HG02981 (cell line): ENCODE measurements around the gene SLC29A4.
"Not testable (repeated sequence)": the region's sequence is repeated elsewhere in the genome, so short reads cannot be mapped to it uniquely, and the experiment has no call there.

ENCODE experiments used
- ATAC-seq: cut with Tn5 transposase; IDR thresholded peaks from one replicate; pipeline ENCODE4 v1.9.1; 2021; ENCODE audit warnings: mild to moderate bottlenecking, moderate library complexity; ENCODE audit not compliant: unreplicated experiment

SLC29A4 gene

DNA sequence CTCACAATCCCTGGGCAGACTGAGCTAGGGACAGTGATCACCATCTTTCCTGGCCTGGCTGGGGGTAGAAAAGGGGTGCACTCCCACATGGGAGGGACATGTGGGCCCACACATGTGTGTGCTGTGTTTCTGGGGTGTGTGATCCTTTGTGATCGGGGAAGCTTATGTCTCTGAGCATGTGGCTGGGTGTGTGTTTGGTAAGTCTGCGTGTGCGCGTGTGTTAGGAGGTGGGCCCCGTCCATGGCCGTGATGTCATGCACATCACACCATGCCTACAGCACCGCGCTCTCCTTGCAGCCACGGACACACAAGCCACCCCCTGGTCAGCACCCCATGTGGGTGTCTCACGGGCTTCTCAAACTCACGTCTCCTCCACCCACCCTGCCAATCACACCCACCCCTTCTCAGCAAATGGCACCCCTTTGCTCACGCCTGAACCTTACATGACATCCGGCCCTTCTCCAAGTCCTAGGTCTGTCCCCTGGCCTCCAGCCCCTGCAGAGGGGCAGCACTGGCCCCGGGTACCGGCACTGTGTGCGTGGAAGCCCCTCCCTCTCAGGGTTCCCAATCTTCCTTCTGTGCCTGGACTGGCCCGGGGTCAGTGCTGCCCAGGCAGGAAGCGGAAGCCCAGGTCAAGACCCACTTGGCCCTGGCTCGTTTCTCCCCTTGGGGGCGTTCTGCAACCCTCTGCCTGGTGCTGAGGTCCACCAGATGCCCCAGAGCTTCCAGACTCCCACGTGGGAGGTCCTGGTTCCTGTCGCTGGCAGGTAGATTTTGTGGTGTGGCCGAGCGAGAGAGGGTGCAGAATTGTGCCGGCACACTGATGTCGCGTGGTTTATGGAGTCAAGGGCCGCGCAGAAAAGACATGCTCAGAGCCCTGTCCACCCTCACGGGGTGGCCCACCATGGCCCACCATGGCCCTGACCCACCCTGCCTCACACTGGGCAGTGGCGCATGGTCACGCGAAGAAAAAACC is 12.6 kb downstream of the SLC29A4 start:
- no peak for ATAC-seq

DNA sequence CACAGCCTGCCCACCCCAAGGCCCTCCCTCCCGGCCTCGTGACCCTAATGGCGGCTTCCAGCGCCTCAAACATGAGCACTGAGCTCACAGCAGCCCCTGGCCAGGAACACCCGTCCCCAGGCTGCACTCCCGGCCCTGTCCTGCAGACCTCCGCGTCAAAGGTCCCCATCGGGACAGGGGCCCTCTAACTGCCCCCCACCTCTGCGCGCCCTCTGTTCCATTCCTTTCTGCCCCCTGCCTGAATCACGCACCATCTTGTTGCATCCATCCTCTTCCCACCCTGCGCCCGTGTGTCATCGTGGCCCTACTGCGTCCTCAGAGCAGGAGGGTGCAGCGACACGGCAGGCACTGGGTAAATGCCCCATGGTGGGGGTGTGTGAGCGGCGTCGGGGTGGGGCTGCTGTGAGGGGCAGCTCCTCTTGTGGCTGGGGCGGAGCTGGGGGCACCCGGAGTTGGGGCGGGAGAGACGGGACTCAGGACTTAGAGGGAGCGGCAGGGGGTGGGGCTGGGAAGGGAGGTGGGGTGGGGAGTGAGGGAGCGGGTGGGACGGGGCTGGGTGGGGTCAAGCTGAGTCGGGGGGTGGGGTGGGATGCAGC is 13.4 kb downstream of the SLC29A4 start:
- no peak for ATAC-seq

DNA sequence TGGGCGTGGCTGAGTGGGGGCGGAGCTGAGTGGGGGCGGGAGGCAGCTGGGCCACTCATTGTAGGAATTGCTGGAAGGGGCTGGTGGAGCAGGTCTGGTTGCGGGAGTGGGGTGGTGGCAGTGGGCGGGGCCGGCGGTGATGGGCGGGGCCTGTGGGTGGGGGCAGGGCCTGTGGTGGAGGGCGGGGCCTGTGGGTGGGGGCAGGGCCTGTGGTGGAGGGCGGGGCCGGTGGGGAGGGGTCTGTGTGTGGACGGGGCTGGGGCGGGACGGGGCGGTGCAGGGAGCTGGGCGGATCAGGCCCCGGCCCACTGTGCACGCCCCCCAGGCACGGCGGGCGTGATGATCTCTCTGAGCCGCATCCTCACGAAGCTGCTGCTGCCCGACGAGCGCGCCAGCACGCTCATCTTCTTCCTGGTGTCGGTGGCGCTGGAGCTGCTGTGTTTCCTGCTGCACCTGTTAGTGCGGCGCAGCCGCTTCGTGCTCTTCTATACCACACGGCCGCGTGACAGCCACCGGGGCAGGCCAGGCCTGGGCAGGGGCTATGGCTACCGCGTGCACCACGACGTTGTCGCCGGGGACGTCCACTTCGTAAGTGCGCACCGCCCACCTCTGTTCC is 14.0 kb downstream of the SLC29A4 start:
- ATAC-seq = no peak

DNA sequence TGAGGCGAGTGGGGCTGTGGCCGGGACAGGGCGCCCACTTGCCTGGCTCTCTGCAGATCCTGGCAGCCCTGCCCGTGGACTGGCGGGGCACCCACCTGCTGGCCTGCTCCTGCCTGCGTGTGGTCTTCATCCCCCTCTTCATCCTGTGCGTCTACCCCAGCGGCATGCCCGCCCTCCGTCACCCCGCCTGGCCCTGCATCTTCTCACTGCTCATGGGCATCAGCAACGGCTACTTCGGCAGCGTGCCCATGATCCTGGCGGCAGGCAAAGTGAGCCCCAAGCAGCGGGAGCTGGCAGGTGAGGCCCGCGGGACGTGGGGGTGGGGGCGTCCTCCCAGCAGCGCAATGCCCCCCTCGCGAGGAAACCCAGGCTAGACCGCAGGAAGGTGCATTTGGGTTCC is 17.6 kb downstream of the SLC29A4 start:
- no peak for ATAC-seq

DNA sequence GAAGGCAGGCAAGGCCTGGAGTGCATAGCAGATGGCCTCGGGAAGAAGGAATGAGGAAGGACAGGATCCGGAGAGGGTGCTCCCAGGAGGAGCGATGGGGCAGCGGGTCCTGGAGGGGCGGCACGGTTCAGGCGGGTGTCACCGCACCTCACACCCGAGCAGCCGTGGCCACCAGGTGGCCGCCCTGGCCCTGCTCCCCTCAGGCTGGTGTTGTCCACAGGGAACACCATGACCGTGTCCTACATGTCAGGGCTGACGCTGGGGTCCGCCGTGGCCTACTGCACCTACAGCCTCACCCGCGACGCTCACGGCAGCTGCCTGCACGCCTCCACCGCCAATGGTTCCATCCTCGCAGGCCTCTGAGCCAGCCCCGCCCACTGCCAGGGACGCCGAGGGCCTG is 19.8 kb downstream of the SLC29A4 start:
- no peak for ATAC-seq

DNA sequence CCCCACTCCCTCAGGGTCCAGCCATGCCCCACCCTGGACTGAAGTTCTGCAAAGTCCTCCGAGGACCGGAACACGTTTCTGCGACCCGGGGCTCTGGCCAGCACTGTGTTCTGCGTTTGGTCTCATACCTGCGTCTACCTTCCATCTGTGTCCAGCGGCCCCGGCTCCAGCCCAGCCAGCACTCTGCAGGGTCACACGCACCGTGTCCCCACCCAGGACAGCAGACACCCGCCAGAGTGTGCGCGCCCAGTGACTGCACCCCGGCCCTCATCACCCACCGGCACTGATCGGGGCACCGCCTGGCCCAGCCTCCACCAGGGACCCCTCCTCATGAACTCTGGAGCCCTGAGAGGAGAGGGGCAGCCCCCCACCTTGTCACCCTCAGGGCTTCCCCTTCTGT is 20.3 kb downstream of the SLC29A4 start:
- no peak for ATAC-seq

DNA sequence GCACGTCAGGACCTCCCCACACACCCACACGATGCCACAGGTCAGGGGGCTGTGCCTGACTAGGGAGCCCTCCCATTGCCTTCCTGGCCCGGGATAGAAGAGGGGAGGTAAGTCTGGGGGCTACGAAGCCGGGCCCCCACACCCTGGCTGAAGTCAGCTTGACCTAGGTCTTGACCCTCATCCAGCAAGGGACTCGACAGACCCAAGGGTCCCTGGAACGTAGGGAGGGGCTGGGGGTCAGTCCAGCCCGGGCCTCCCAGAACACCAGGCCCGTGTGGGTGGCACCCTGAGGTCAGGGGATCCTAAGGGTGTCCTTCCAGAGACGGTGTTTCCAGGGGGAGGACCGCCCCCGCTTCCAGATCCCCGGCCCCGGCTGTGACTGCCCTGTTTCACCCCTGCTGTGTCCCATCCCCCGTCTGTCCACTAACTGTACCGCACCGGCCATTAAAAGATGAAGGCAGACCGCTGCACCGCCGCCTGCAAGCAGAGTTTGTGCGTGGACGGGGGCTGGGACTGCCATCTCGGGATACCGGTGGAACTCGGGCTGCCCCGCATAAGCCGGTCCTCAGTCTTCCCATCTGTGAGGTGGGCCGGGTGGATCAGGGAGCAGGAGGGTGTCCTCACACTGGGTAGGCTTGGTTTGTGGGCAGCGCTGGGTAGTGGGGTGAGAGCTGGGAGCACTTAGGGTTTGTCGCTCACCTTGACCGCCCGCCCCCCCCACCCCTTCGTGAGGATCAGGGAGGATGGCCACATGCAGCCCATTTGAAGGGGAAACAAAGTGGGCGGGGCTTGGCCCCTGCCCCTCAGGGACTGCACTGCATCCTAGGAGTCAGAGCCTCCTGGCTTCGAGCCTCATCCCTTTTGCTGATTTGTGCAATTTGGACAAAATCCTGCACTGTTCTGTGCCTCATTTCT is 21.1 kb downstream of the SLC29A4 start:
- ATAC-seq = no peak

DNA sequence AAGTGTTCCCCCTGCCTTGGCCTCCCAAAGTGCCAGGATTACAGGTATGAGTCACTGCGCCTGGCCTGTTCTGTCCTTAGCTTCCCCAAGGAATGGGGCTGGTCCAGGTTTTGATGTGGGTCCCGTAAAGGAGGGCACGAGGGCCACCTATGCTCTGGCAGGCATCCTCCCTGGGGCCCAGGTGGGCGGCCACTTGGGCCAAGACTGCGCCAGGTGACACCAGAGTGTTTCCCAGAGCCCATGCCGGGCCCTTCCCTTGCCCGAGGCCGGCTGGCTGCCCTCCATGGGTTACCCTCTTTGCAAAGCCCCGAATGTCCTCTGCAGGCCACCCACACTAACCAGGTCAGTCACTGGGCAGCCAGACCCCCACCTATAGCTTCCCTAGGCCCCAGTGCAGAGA is 22.3 kb downstream of the SLC29A4 start:
- ATAC-seq = not testable (repeated sequence)

DNA sequence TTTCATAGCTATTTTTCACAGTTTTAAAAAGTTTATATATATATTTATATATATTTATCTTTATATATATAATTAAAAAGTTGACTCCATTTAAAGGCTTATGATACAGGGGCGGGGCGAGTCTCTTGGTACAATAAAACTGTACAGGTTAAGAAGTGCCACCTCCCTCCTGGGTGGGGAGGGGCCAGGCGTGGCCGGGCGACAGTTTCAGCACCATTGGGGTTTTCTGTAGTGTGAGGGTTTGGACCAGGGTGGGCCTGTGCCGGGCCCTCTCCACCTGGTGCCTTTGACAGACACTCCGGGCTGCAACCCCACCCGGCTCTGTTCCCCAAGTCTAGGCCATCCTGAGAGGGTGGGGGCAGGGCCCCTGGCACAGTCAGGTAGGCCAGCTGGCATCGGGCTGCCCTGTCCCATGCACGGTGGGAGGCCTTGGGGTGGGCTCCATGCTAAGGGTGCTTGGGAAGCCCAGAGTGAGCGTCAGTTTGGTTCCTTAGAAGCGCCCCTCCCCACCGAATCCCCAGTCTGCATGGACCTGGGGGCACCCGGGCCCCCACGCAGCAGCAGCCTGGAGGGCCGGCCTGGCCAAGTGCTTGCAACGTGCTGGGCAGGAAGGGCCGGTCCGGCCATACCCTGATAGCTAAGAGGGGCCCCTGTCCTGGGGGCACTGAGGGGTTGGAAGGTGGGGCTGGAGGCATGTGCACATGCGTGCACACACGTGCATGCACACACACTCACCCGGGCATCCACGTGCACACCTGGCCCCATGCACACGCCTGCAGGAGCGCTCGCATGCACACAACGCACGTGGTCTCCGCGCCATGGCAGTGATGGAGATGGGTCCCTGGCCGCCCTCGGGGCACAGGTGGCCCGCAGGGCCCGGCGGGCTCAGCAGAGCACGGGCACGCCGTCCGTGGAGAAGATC is 24.7 kb downstream of the SLC29A4 start:
- not testable (repeated sequence) for ATAC-seq

DNA sequence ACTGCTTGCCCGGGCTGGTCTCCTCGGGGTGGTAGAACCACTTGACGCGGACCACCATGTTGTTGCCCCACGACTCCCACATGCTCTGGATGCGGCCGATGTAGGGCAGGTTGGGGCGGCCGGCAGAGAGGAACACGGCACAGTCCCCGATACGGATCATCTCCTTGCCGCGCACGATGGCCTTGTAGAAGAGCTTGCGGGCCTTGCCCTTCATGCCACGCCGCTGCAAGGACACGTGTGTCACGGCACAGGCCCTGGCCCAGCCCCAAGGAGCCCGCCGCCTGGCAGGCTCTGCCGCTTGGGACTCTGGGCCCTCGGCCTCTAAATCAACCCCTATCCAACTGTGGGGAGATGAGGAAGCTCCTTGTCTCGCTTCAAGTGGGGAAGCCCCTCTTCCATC is 26.4 kb downstream of the SLC29A4 start:
- no peak for ATAC-seq

DNA sequence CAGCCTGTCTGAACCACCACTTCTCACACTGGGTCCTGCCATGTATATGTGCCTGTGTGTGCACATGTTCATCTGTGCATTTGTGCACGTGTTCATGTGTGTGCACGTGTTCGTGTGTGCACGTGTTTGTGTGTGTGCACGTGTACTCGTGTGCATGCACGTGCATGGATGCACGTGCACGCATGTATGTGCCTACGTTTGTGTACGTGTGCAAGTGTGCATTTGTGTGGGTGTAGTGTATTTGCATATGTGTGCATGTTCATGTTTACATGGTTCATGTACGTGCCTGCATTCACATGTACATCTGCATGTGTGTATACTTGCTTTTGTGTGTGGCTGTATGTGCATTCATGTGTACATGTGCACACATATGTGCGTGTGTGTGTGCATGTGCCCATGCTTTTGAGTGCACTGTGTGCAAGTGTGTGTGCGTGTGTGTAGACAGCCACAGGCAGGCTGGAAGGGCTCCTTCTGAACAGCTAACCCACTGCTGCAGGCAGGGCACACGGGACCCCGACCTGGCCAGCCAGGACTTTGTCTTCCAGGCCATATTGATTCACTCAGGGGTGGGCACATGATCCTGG is 28.2 kb downstream of the SLC29A4 start:
- ATAC-seq = no peak

DNA sequence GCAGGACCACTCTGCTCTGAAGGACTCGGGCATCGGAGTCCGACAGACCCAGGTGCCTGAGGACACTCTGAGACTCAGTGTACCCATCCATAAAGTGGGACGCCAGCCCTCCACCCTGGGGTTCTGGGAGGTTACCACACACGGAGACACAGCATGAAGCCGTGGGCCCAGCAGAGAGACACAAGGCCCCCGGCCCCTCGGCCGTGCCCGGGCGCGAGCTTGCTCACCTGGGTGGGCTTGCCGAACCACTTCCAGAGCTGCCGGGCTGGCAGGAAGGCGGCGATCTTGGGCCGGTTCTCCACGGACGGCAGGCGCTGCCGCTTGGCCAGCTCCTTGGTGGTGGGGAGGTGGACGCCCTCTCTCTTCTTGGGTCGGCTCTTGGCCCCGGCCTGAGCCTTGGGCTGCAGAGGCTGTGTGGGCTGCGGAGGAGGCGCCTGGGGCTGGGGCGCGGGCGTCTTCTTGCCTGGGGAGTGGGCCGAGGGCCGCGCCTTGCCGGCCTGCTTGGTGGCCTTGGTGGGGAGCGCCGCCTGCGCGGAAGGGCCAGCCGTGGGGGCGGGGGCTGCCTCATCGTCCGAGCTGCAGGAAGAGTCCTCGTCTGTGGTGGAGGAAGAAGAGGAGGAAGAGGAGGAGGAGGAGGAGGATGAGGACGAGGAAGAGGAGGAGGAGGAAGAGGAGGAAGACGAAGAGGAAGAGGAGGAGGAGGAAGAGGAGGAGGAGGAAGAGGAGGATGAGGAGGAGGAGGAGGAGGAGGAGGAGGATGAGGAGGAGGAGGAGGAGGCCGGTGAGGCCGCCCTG is 29.7 kb downstream of the SLC29A4 start:
- not testable (repeated sequence) for ATAC-seq

DNA sequence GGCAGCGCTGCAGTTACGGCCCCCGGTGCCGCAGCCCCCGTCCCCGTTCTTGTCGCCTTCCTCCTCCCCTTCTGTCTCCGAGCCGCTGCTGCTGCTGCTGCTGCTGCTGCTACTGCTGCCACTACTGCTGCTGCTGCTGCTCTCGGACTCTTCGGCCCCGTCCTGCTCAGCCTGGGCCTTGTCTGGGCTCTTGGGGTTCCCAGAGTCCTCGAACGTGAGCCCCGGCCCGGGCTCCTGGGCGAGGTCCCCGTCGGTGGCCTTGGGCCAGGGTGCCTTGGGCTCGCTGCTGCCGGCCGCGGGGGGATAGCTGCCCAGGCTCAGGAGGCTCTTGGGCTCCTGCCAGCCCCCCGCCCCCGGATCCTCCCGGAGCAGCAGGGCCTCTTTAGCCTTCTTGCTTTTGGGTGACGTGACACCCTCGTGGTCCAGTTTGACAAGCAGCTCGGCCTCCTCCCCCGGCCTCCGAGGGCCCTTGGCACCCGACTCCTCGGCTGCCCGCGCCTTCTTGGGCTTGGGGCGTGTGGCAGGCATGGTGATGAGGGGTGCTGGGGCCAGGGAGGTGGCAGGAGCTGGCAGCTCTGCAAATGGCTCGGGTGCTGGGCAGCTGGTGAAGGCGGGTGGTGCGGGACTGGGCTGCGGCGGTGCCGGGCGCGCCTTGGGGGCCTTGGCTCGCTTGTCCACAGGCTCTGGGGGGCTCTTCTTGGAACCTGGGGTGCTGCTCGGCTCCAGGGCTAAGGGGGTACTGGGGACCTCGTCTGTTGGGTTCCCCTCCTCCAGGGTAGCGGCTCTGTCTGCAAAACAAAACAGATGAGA is 30.5 kb downstream of the SLC29A4 start:
- ATAC-seq = not testable (repeated sequence)

DNA sequence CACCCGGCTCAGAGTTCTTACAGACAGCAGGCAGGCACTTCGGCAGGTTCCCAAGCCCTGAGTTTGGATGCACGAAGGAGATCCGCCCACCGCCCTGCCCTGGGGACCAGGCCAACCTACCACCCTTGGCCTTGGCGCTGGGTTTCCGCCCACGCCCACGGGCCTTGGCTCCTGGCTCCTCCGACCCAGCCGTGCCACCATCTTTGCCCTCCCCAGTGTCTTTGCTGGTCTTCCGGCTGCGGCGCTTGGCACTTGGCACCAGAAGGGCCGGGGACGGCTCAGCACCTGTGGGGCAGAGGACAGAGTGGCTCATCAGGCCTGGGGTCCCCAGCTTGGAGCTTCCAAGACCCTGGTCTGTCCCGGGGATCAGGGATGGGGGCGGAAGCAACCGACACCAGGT is 32.1 kb downstream of the SLC29A4 start:
- no peak for ATAC-seq

DNA sequence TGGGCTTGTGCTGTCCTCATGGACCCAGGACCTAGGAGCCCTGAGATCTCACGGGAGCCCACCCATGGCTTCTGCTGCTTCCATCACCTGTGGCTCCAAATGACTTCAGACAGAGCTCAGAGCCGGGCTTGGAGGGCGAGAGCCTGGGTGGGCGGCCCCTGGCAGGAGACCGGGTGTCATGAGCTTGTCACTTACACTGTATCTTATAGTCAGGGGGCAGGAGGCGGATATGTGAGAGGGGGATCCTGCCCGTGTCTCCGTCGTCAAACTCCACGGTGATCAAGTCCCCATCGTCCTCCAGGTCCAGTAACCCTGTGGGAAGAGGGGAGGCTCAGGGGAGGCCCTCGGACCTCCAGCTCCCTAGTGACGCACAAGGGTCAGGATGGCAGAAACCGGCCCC is 33.0 kb downstream of the SLC29A4 start:
- ATAC-seq = no peak

DNA sequence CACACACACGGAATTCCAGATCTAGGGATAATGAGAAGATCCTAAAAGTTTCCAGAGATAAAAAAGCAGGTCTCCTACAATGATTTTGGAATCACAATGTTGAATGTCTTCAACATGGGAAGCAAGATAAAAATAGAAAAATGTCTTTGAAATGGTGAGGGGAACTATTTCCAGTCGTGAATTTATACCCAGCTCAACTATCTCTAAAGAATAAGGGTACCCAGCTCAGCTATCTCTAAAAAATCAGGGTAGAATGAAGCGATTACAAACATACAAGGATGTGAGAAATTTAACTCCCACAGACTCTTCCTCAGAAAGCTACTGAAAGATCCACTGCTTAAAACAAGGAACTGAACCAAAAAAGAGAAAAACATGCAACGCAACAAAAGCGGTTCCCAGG is 35.9 kb downstream of the SLC29A4 start:
- not testable (repeated sequence) for ATAC-seq

DNA sequence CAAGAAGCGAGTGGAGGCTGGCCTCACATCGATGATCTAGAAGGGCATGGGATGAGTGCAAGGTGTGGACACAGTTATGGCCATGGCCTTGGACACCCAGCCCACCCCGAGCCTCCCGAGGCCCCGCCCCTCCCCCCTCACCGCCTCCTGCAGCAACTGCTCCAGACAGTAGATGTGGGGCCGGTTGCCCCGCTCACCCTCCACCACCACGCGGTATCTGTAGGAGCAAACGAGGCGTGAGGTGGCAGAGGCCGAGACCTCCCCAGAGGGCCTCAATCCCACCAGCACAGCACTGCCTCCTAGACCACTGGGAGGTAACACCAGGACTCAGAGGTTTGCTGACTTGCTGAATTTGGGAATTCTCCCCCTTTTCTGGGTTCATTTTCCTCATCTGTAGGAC is 37.6 kb downstream of the SLC29A4 start:
- ATAC-seq = no peak
